Measurements from ENCODE around the gene ZMYM2. TPM values are rescaled to one million over a fixed set of nuclear protein-coding genes. Genes with fewer than 3 reads are reported as not detected.

The ZMYM2 gene
- total RNA-seq, 2 experiments from 2014 or later: 79.2 to 82.0 TPM

- H3K36me3 Mint-ChIP-seq (ENCODE audit: low read depth): peaks cover 31% of the 10 kb centered on the region
- ChIA-PET POLR2A (no interaction called here), CTCF (interaction anchor here (0.8 to 1.1 kb wide), 8 partner anchors 9 to 201 kb away, joined by 3 to 6 read pairs (median 4); partner anchors contain the start of genes GJA3 and ZMYM5)
- no peaks in the 10 kb centered on the region for H3K27me3 Mint-ChIP-seq
- intact Hi-C loops (cut with micrococcal nuclease): no loop called here
- peak; percentile 84 for DNase-seq
- peaks cover 2% of the 10 kb centered on the region for H3K9me3 Mint-ChIP-seq
- peak overlapping the region; percentile 98 for H3K27ac Mint-ChIP-seq
- H3K4me3 Mint-ChIP-seq: peak overlapping the region; percentile 94
- H3K4me1 Mint-ChIP-seq (ENCODE audit: low read depth): peaks cover 30% of the 10 kb centered on the region
- ATAC-seq: peak; percentile 9
- TF ChIP-seq CTCF (IDR thresholded peaks at IDR 0.05): no peak
These were observed 759 bp downstream of the ZMYM2 start for GRCh38 chr13:19959141-19959830.

GRCh38 chr13:19959831-19960652 lies 1.5 kb downstream of the ZMYM2 start:
- H3K27ac Mint-ChIP-seq: peak overlapping the region; percentile 98
- peaks cover 32% of the 10 kb centered on the region for H3K4me1 Mint-ChIP-seq (ENCODE audit: low read depth)
- H3K36me3 Mint-ChIP-seq (ENCODE audit: low read depth): peaks cover 31% of the 10 kb centered on the region
- H3K27me3 Mint-ChIP-seq: no peaks in the 10 kb centered on the region
- peak; percentile 82 for TF ChIP-seq CTCF (IDR thresholded peaks at IDR 0.05)
- ChIA-PET POLR2A (interaction anchor here (0.6 kb wide), 1 partner anchor 25 kb away, joined by 3 read pairs; no protein-coding TSS in a partner anchor), CTCF (interaction anchor here (0.8 to 1.1 kb wide), 8 partner anchors 9 to 200 kb away, joined by 3 to 6 read pairs (median 4); partner anchors contain the start of genes GJA3 and ZMYM5)
- peak overlapping the region; percentile 94 for H3K4me3 Mint-ChIP-seq
- DNase-seq (peak; percentile 93), ATAC-seq (peak; percentile 58)
- intact Hi-C loops (cut with micrococcal nuclease): loop anchor here (5.0 to 10.0 kb wide), 2 partner anchors 98 to 175 kb away; partner anchors contain the start of genes PSPC1 and ZMYM5
- H3K9me3 Mint-ChIP-seq: peaks cover 2% of the 10 kb centered on the region

- no peak for TF ChIP-seq CTCF (IDR thresholded peaks at IDR 0.05)
- ATAC-seq (no peak), DNase-seq (no peak)
- peak overlapping the region; percentile 98 for H3K27ac Mint-ChIP-seq
- ChIA-PET CTCF (interaction anchor here (0.9 to 1.1 kb wide), 5 partner anchors 10 to 200 kb away, joined by 3 to 6 read pairs (median 4); partner anchors contain the start of genes GJA3 and ZMYM5), POLR2A (interaction anchor here (0.6 kb wide), 1 partner anchor 24 kb away, joined by 3 read pairs; no protein-coding TSS in a partner anchor)
- intact Hi-C loops (cut with micrococcal nuclease): loop anchor here (5.0 to 10.0 kb wide), 2 partner anchors 98 to 176 kb away; partner anchors contain the start of genes PSPC1 and ZMYM5
- H3K4me3 Mint-ChIP-seq: peak overlapping the region; percentile 94
- H3K9me3 Mint-ChIP-seq: peaks cover 2% of the 10 kb centered on the region
- no peaks in the 10 kb centered on the region for H3K27me3 Mint-ChIP-seq
- H3K36me3 Mint-ChIP-seq (ENCODE audit: low read depth): peaks cover 35% of the 10 kb centered on the region
- peaks cover 37% of the 10 kb centered on the region for H3K4me1 Mint-ChIP-seq (ENCODE audit: low read depth)
These were observed 2.1 kb downstream of the ZMYM2 start for GRCh38 chr13:19960653-19960976.

GRCh38 chr13:19961489-19961888 lies 3.0 kb downstream of the ZMYM2 start:
- peak overlapping the region; percentile 54 for H3K27ac Mint-ChIP-seq
- peaks cover 37% of the 10 kb centered on the region for H3K4me1 Mint-ChIP-seq (ENCODE audit: low read depth)
- intact Hi-C loops (cut with micrococcal nuclease): loop anchor here (5.0 to 10.0 kb wide), 2 partner anchors 99 to 177 kb away; partner anchors contain the start of genes PSPC1 and ZMYM5
- ChIA-PET POLR2A (no interaction called here), CTCF (interaction anchor here (1.0 to 1.3 kb wide), 2 partner anchors 12 to 20 kb away, joined by 3 to 4 read pairs; no protein-coding TSS in a partner anchor)
- H3K4me3 Mint-ChIP-seq: peak overlapping the region; percentile 94
- H3K9me3 Mint-ChIP-seq: peaks cover 2% of the 10 kb centered on the region
- ATAC-seq (no peak), DNase-seq (no peak)
- no peak for TF ChIP-seq CTCF (IDR thresholded peaks at IDR 0.05)
- H3K27me3 Mint-ChIP-seq: no peaks in the 10 kb centered on the region
- peaks cover 37% of the 10 kb centered on the region for H3K36me3 Mint-ChIP-seq (ENCODE audit: low read depth)

Data from activated CD8-positive, alpha-beta T cell treated with anti-CD3 and anti-CD28 coated beads for 36 hours (primary cell).